SK-MEL-5 (cell line): ENCODE data around the gene PTGDS. TPM values are rescaled to one million over a fixed set of nuclear protein-coding genes. Genes with fewer than 3 reads are reported as not detected.

ENCODE experiments used
- DNase-seq: peaks from one replicate; pipeline ENCODE4 v3.0.0-alpha.2; 2016; ENCODE audit warnings: low read depth, low spot score
- in situ Hi-C: cut with HindIII; loops from 2 replicates; pipeline ENCODE4 v1.10.0; 2016; ENCODE audit warnings: low sequenced_read_pairs, high pct_unique_total_duplicates, low pct_unique_long_range_greater_than_20kb
- total RNA-seq: library from RNA; depleted of rRNA; stranded (reverse); fragments of >200 nt; shearing (Covaris generic); gene quantifications from 2 replicates; pipeline ENCODE4 v1.2.3, GENCODE V29; 2014

Gene PTGDS
- total RNA-seq, 1 experiment from 2014 or later = not detected

DNA sequence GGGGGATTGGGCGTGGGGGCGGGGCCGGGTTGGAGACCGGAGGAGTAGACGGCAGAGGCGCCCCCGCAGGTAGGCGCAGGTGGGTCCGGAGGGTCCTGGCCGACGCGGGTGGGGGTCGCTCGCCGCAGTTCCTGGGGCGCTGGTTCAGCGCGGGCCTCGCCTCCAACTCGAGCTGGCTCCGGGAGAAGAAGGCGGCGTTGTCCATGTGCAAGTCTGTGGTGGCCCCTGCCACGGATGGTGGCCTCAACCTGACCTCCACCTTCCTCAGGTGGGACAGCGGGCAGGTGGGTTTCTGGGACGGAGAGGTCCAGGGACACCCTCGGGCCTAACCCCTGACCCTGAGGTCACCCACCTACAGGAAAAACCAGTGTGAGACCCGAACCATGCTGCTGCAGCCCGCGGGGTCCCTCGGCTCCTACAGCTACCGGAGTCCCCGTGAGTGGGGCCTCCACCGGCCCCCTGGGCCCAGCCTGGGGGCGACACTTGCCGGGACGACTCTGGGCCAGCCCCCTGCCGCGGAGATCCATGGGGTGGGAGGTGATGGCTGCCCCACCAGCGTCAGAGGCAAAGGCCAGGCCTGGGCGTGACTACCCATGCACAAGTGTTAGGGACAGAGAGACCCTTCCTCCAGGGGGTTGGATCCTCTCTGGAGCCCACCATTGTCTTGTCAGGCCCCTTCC is 1.7 kb downstream of the PTGDS start:
- DNase-seq = no peak
- in situ Hi-C loops = no loop called here

DNA sequence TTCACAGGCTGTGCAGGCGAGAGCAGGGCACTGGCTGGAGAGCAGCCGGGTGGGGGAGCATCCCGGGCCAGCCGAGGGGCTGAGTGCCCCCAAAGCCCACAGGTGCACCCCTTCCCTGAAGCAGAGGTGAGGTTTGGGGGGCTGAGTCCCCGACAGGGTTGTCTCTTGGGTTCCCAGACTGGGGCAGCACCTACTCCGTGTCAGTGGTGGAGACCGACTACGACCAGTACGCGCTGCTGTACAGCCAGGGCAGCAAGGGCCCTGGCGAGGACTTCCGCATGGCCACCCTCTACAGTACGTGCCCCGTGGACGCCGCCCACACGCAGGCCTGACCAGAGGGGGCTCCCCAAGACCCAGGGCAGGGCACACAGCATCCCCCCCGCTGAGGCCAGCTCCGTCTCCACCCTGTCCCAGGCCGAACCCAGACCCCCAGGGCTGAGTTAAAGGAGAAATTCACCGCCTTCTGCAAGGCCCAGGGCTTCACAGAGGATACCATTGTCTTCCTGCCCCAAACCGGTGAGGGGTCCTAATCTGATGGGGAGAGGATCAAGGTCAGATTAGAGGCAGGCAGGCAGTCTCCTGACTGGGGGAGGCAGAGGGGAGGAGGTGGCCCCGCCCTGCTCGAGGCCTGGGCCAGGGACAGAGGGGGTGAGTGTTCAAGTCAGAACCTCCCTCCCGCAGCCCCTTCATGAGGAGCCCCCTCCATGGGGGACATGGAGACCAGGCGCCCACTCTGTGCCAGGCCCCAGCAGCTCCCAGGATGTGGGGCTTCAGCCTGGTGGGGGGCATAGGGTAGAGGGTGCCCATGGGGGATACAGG is 2.7 kb downstream of the PTGDS start:
- DNase-seq = no peak
- in situ Hi-C loops = no loop called here

DNA sequence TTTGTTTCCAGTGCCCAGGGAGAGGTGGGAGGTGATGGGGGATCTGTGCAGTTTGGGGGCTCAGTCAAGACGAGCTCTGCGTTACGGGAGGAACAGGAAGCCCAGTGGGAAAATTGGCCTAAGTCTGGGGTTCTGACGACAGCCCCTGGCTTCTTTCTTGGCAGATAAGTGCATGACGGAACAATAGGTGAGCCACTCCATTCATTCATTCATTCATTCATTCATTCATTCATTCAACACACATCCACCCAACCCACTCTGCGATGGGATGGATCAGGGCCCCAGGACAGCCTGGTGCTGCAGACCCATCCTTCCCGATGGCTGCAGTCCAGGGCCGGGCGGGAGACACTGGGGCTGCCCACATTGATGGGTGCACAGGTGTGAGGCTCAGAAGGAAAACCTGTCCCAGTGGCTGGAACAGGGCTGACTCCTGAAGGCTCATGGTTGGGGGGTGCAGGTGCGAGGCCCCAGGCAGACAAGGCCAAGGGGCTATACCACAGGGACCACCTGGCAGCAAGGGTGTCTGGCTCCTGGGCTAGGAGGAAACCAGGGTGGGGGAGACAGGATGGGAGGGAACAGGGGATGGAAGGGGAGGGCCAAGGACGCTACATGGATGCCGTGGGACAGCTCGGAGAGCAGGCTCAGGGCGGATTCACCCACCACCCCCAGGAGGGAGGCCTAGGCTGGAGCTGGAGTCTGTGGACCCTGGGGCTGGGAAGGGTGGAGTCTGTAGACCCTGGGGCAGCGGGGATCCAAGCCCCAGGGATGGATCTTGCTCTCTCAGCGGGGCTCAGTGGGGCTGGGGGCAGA is 3.6 kb downstream of the PTGDS start:
- DNase-seq = no peak
- in situ Hi-C loops = no loop called here

DNA sequence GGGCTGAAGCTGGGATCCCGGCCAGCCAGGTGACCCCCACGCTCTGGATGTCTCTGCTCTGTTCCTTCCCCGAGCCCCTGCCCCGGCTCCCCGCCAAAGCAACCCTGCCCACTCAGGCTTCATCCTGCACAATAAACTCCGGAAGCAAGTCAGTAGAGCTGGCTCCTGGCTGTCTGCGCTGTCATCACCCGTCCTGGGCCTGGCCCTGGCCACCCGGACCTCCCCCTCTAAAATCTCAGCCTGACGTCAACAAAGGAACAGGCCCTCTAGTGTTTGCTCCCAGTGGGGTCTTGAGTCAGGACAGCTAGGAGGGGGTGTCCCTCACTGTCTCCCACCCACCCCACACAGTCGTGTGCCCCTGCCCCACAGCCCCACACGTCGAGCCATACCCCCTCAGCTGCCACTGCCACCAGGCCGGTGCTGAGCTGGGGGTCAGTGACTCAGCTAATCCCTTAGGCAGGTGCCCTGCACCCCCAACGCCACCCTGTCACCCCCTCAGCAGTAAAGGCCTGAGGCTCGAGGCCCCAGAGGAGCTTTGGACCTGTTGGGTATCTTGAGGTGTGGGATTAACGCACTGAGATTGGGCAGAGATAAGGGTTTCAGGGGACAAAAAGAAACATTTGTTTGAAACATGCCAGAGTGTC is 4.4 kb downstream of the PTGDS start:
- no peak for DNase-seq
- in situ Hi-C loops = no loop called here

DNA sequence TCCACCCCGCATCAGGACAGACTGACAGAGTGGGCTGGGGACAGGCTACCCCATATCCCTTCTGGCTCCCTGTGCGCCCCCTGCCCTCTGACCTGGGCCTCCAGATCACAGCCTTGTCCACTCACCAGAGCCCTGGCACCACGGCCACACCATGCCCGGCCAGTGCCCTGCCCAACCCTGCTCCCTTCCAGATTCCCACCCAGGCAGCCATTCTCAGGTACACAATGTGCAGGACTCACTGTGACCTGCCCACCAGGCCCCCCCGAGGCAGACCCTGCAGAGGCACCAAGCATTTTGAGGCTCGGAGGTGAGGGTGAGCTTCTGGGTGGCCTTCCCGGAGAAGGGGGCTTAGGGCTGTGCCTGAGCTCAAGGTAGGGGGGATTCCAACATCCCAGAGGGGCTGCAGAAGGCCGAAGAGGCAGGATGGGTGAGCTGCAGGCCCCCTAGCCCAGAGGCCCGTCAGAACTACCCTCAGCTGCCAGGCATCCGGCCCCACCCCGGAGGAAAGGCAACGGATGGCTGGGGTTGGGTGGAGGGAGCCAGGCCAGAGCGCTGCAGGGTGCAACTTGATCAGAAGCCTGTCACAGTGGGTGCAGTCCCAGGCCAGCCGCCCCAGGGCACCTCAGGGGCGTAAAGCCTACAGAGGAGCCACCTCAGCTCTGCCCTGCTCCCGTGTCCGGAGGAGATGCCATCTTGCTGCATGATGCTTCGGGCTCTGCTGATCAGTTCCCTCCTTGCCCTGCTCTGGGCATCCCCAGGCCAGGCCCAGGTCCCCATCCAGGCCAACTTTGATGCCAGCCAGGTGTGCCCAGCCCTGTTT is 5.1 kb downstream of the PTGDS start, which contains the start of gene LCNL1:
LCNL1 (plus strand) TSS at position 762 of the 820 bp plus-strand sequence. CDS start 594 bp downstream, outside the sequence.
- DNase-seq = no peak
- in situ Hi-C loops = no loop called here

DNA sequence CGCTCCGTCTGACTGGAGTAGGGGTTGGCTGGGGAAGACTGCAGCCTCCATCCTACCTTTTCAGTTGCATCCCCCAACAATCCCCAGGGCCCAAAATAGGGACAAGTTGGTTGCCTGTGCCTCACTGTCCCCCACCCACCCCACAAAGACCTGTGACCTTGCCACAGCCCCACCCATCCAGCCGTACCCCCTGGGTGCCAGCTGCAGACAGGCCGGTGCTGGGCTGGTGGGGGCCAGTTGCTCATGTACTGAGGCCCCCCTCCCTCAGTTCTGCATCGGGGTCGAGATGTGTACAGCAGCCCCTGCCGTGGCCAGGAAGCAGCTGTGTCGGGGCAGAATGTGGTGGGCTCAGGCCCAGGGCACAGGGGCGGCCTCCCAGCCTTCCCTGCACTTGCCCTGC is 5.9 kb downstream of the PTGDS start:
- in situ Hi-C loops = no loop called here
- no peak for DNase-seq

DNA sequence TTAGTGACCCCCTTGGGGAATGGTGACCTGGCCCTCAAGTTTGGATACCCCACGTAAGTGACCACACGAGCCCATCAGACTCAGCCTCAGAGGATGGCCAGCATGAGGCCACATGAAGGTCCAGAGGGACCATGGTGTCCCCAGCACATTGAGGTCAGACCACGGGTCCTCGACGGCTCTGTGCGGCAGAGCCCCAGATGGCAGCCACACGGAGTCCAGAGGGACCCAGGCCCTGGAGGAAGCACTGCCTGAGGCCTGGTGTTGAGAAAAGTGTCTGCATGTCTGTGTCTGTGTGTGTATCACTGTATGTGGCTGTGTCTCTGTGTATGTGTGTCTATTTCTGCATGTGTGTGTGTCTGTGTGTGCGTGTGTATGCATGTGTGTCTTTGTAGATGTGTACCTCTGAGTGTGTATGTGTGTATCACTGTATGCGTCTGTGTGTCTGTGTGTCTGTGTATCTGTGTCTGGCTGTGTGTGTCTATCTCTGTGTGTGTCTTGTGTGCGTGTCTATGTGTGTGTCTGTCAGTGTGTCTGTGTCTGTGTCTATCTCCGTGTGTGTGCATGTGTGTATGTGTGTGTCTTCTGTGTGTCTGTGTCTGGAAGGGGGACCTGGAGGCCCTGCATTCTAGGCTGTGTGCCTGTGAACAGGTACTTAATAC is 6.5 kb downstream of the PTGDS start:
- in situ Hi-C loops = no loop called here
- DNase-seq = no peak

DNA sequence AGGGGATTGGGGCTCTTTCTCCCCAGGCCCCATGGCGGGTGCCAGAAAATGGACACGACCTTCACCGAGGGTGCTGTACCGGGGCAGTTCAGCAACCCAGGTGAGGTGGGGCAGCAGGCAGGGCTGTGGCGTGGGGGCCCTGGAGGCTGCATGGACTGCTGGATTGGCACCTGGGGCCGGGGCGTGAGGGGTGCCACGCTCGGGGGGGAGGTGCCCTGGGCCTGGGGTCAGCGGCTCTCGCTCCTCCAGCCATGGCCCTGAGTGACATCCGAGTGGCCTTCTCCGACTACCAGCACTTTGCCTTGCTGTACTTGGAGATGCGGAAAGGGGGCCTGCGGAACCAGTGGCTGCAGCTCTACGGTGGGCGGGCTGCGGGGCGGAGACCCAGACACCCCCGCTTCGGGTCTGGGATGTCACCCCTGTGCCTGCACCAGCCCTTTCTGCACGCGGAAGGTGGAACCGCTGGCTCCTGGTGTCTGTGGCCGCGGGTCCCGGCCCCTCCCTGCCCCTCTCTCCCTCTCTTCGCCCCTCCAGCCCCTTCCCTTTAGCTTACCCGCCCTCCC is 7.2 kb downstream of the PTGDS start:
- no peak for DNase-seq
- in situ Hi-C loops = no loop called here

DNA sequence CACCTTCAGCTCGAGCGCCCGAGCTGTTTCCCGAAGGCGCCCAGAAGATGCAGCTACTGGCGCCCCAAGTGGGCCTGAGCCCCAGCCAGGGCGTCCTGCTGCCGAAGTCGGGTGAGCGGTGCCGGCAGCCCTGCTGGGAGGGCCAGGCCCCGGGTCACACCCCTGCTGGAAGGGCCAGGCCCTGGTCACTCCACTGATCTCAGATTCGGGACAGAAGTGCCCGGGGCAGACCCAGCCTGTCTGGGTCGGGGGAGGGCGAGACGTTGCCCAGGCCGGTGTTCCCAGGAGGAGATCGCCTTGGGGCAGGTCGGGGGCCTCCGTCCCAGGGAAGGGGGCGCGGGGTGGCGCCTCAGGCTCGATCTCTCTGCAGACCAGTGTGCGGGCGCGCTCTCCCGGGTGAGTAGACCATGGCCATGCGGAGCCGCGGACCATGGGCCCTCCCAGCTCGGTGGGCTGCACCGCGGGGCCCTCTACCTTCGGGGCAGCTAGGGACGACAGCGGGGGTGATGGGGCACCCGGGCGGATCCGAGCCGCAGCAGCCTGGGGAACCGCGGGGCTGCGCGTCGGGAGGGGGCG is 7.8 kb downstream of the PTGDS start:
- in situ Hi-C loops = no loop called here
- no peak for DNase-seq

DNA sequence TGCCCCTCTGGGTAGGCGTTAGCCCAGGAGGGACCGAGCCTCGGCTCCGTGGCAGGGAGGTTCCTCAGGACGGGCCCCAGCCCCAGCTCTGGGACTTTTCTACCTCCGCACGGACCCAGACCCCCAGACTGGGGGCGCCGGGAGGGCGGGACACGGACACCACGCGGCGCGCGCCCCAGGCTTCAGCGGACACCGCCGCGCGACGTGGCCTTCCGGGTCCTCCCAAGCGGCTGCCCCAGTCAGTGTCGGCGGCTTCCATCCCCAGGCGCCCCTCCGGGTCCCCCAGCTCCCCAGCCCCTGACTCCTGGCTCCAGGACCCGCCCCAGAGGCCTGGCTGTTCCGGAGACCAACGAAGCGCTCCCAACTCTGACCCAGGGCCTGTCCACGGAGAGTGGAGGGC is 8.5 kb downstream of the PTGDS start:
- DNase-seq = no peak
- in situ Hi-C loops = no loop called here

DNA sequence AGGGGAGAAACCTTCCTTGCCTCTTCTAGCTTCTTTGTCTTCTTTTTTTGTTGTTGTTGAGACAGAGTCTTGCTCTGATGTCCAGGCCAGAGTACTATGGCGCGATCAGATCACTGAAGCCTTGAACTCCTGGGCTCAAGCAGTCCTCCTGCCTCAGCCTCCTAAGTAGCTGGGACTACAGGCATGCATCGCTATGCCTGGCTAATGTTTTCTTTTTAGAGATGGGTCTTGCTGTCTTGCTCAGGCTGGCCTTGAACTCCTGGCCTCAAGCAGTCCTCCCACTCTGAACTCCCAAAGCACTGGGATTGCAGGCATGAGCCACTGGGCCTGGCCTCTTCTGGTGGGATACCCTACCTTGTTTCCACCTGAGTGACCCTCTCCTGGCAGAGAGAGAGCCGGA is 11.6 kb downstream of the PTGDS start:
- in situ Hi-C loops = no loop called here
- DNase-seq = no peak

DNA sequence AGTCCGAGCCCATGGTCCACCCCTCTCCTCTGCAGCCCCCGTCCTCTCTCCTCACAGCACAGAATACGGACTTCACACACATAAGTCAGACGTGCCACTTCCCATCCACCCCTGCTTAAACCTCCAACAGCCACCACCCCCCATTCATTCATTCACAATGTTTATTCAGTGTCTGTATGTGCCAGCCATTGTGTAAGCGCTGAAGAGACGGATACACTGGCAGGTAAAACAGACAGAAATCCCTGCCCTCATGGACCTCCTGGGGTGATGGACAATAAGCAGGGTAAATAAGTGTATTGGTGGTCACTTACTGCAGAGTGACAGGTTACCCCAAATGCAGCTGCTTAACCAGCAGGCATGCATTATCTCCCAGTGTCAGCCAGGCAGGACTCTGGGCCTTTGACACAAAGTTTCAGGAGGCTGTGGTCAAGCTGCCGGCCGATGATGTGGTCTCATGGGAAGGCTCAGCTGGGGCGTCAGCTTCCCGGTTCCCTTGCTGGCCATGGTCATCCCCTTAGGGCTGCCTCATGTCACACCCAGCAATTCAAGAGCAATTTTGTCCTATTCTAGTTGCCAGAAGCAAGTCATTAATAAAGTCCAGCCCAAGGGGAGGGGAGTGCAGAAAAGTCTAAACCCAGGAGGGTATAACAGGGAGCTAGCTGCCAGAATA is 13.1 kb downstream of the PTGDS start:
- in situ Hi-C loops = no loop called here
- DNase-seq = no peak

DNA sequence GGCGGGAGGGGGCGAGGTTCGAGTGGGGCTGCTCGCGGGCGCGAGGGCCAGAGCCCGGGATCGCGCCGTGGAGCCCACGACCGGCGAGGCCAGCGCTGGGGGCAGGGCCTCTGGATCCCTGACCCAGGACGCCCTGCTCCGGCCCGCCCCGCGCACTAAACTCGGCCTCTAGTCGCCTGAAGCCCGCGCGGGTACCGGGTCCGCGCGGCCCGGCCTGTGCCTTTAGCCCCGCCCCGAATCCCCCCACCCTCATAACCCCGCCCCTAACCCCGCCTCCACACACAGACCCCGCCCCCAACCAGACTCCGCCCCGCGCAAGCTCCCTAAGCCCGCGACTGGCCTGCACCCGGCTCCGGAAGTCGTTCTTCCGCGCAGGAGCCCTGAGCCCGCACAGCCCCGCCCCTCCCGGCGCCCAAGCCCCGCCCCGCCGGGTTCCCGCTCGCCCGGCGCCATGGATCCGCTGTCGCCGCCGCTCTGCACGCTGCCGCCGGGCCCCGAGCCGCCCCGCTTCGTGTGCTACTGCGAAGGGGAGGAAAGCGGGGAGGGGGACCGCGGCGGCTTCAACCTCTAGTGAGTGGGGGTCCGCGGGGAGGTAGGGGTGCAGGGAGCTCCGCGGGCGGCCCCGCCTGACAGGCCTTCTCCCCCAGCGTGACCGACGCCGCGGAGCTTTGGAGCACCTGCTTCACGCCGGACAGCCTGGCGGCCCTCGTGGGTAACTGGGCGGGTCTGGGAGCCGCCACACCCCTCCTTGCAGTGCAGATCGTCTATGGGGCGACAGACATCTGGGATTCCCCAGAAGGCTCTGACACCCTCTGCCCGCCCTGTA is 14.9 kb downstream of the PTGDS start, which contains the start of gene PAXX:
PAXX (plus strand) TSS at position 430 of the 826 bp plus-strand sequence; CDS start at position 452, 22 bp downstream.
- DNase-seq = peak; percentile 90
- in situ Hi-C loops = no loop called here

DNA sequence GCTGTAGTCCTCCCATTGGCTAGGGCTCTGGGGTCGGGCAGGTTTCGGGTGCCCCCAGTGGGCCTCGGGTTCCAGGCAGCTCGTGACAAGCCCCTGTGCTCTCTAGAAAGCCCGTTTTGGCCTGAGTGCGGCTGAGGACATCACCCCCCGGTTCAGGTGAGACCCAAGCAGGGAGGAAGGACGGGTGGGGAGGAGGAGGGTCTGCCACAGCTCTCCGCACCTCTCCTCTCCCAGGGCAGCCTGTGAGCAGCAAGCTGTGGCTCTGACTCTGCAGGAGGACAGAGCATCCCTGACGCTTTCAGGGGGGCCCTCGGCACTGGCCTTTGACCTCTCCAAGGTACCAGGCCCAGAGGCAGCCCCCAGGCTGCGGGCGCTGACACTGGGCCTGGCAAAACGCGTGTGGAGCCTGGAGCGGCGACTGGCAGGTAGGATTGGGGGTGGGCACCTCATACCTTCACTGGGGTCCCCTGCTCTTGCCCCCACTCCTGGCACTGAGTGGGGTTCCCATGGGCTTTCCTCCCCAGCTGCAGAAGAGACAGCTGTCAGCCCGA is 15.6 kb downstream of the PTGDS start:
- in situ Hi-C loops = no loop called here
- DNase-seq = no peak
